RWPE1 (cell line): ENCODE results near the gene SSR1.
"Not testable (repeated sequence)": the region's sequence is repeated elsewhere in the genome, so short reads cannot be mapped to it uniquely, and the experiment has no call there.

ENCODE experiments used
- CTCF ChIA-PET: fragments of 350-600 bp; sonication (Branson Sonifier 250); formaldehyde crosslinking; extraction: SDS; loops from one replicate; lab custom pipeline; 2021; lab: Yijun Ruan, JAX
- POLR2A ChIA-PET: fragments of 400-600 bp; formaldehyde crosslinking; extraction: SDS; loops from one replicate; lab custom pipeline; 2020; ENCODE audit warnings: antibody characterized with exemption; ENCODE audit not compliant: low non-redundant PET; lab: Yijun Ruan, JAX
- DNase-seq: peaks from one replicate; pipeline ENCODE4 v3.0.0; 2012; ENCODE audit warnings: low spot score
- H3K27ac ChIP-seq: fragments of 450-650 bp; 2 replicates; pipeline ENCODE4 v1.5.1; 2017
- CTCF ChIP-seq: fragments of 450-650 bp; conservative IDR thresholded peaks from 2 replicates; pipeline ENCODE4 v1.5.1; 2017; ENCODE audit warnings: low read depth, mild to moderate bottlenecking

The SSR1 gene

GRCh38 chr6:7283676-7284075 is 29.3 kb downstream of the SSR1 start:
- CTCF ChIA-PET = interaction anchor here (0.6 kb wide), 1 partner anchor 14 kb away, joined by 5 read pairs; no protein-coding TSS in a partner anchor
- no peak overlapping the region for H3K27ac ChIP-seq
- TF ChIP-seq CTCF = no peak
- no peak for DNase-seq
- POLR2A ChIA-PET = no interaction called here

- ChIA-PET POLR2A (interaction anchor here (0.6 kb wide), 1 partner anchor 20 kb away, joined by 4 read pairs; no protein-coding TSS in a partner anchor), CTCF (interaction anchor here (0.6 kb wide), 2 partner anchors 169 to 1004 kb away, joined by 3 read pairs; no protein-coding TSS in a partner anchor)
- TF ChIP-seq CTCF = no peak
- DNase-seq = no peak
- H3K27ac ChIP-seq = no peak overlapping the region
Observed at GRCh38 chr6:7282097-7282906, 30.7 kb downstream of the SSR1 start.

GRCh38 chr6:7276199-7276524 is 36.8 kb downstream of the SSR1 start:
- no peak for DNase-seq
- peak overlapping the region; percentile 86 for H3K27ac ChIP-seq
- TF ChIP-seq CTCF = peak; percentile 54
- ChIA-PET POLR2A (no interaction called here), CTCF (interaction anchor here (0.5 to 1.6 kb wide), 8 partner anchors 10 to 698 kb away, joined by 3 to 15 read pairs (median 3); no protein-coding TSS in a partner anchor)

GRCh38 chr6:7274525-7274924 is 38.5 kb downstream of the SSR1 start:
- POLR2A ChIA-PET, DNase-seq: not testable (repeated sequence)
- CTCF ChIA-PET = interaction anchor here (0.6 to 1.3 kb wide), 3 partner anchors 12 to 340 kb away, joined by 3 to 14 read pairs (median 6); no protein-coding TSS in a partner anchor
- H3K27ac ChIP-seq = peak overlapping the region; percentile 36; the same call in 1 of the 2 replicates

GRCh38 chr6:7273709-7274108 is 39.3 kb downstream of the SSR1 start:
- ChIA-PET CTCF (interaction anchor here (0.7 kb wide), 1 partner anchor 806 kb away, joined by 3 read pairs; no protein-coding TSS in a partner anchor), POLR2A (no interaction called here)
- no peak for DNase-seq
- H3K27ac ChIP-seq = no peak overlapping the region
- TF ChIP-seq CTCF = no peak

GRCh38 chr6:7271205-7271534 is 41.8 kb downstream of the SSR1 start:
- CTCF ChIA-PET = no interaction called here
- DNase-seq = no peak
- H3K27ac ChIP-seq = peak overlapping the region; percentile 57
- no peak for TF ChIP-seq CTCF
- POLR2A ChIA-PET = no interaction called here
